GM19372 (cell line): Measurements from ENCODE around the gene NOL9.
"Not testable (repeated sequence)": the region's sequence is repeated elsewhere in the genome, so short reads cannot be mapped to it uniquely, and the experiment has no call there.

Experiments used
- ATAC-seq: cut with Tn5 transposase; IDR thresholded peaks from one replicate; pipeline ENCODE4 v1.9.1; 2021; ENCODE audit warnings: mild to moderate bottlenecking, low read depth, moderate library complexity; ENCODE audit not compliant: unreplicated experiment

NOL9 gene

DNA sequence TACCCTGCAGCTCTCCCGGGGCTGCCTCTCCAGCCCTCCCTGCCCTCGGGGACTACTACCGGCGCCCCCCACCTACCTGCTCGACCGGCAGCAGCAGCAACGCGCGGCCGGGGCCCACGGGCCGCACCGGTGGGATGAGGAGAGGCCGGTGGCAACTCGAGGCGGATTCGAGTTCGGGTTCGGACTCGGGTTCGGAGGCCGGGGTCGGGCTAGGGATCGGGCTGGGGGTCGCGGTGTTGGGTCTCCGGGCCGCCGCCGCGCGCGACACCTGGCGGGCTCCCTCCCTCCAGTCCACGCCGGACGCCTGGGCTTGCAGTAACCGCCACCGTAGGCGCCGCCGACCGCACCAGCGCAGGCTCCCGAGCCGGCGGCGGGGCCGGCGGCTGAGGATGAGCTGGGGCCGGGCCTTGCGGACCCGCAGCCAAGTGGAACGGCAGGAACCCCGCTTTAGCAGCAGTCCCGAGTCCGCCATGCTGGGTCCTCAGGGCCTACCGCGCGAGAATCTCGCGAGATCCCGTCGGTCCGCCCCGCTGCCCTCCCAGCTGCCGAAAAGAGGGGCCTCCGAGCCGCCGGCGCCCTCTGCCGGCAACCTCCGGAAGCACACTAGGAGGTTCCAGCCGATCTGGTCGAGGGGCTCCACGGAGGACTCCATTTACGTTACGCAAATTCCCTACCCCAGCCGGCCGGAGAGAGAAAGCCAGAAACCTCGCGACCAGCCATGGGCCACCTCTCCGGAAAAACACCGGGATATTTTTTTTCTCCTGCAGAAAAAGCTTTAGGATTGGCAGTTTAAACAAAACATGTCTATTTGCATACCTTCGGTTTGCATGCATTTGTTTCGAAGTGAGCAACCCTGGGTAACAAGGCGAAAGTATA is at the start of gene NOL9:
TSS of gene NOL9 (minus strand) at position 483 of the 876 bp plus-strand sequence. CDS start at position 472, 11 bp downstream.
- peak; percentile 92 for ATAC-seq

DNA sequence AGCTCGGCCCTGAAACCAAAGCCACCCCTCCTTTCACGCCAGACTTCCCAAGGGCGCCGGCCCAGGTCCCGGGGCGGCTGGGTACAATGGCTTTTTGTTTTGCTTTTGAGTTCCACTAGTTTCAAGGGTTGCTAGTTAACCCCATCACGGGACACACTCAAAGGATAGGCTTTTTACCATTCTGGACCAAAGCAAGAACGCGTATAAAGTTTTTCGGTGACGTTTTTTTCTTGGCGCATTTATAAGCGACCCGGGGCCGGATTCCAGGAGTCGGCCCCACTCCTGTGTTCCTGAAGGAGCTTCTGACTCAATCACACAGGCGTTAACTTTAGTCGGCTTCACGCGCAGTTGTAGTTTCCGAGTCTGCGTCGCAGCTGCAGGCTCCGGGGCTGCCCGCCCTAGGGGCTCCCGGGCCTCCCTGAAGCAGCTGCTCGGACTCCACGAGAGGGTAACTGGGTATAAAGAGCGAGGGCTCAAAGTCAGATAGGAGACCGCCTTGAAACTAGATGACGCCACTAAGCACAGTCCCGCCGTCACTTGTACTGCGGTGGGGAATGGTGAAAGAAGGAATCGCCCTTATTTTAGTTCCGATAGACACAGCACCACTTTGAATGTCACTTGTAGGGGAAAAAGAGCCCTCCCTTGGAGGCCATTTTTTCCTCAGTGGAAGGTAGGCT is 49.1 kb upstream of the NOL9 start:
- ATAC-seq, result peak; percentile 20

DNA sequence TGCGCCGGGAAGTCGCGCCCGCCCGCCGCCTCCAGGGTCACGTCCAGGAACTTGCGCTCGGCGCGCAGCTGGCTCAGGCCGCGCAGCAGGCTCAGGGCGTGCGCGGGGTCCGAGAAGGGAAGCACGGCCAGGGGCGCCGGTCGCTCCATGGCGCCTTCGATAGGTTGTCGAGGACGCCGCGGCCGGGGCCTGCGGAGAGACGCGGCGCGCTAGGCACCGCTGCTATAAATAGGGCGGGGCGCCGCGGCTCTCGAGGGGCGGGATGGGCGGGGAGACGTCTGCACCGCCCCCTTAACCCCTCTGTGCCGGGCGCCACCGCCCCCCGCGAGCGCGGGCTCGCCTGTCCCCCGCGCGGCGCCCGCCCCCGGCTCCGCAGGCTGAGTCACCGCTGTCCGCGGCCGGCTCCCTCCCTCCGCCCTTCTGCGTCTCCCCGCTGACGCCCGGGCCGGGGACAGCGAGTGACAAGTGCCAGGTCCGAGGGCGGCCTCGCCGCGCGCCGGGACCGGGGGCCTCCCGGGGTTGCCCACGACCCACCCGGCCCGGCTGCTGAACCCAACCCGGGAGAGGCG is 48.4 kb upstream of the NOL9 start, which contains the start of gene KLHL21:
TSS of gene KLHL21 (minus strand) at position 201 of the 569 bp plus-strand sequence. CDS start at position 149, 52 bp downstream.
- peak; percentile 48 for ATAC-seq

DNA sequence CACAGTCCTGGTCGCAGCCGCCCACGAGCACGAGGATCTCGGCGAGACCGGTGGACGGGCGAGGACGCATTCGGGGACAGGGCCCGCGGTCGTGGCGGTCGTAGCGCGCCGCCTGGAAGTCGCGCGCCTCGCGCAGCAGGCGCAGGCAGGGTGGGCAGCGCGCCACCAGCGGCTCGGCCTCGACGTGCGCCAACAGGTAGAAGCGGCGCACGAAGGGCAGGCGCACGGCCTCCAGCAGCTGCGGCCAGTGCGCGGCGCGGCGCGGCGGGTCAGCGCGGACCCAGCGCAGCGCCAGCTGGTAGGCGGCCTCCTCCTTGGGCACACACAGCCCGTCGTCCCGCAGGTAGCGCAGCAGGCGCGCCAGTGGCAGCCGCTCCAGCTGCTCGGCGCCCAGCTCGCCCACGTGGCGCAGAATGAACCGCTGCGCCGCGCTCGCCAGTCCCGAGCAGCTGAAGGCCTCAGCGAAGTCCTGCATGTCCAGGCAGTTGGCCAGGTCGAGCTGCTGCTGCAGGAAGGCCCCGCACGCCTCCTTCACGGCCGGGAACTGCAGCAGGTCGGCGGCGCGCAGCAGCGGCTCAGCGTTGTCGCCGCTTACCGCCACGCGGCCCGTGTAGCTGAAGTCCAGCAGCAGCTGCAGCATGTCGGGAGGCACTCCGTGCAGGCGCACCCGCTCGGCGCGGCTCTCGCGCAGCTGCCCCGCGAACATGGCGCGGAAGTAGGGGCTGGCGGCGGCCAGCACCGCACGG is 47.8 kb upstream of the NOL9 start:
- peak; percentile 16 for ATAC-seq

DNA sequence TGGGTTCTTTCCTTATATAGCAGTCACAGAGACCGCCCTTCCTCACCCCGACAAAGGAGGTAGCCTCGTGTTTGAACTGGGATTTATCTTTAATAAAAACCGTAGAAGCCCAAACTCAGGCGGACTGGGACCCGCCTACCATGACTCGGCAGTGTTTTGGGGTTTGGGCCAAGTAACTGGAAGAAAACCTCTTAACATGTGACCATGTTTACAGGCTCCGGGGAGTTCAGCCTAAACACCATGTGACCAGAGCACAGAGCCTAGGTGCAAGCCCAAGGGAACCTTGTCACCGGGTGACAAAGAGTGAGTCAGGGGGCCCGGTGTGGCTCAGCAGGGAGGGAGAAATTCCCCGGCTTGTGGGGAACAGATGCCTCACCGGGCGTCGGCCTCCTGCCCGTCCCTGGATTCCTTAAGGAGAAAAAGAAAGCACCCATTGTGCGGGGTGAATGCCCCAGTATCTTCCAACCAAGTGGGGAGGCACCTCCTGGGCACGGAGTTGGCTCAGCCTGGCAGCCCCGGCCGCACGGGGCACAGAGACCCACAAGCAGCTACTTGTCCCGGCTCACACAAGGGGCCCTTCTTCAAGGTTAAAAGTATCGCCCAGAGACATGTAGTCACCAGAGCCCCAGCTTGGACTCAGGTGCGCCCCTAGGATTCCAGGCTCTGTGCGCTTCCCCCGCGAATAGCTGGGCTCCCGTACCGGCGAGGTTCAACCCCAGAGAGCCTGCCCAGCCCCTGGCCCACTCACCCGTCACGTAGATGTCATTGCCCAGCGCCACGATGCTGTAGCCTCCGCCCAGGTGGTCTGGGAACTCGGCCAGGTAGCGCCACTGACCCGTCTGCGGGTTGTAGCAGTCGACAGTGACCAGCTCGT is 47.0 kb upstream of the NOL9 start:
- ATAC-seq, result no peak

DNA sequence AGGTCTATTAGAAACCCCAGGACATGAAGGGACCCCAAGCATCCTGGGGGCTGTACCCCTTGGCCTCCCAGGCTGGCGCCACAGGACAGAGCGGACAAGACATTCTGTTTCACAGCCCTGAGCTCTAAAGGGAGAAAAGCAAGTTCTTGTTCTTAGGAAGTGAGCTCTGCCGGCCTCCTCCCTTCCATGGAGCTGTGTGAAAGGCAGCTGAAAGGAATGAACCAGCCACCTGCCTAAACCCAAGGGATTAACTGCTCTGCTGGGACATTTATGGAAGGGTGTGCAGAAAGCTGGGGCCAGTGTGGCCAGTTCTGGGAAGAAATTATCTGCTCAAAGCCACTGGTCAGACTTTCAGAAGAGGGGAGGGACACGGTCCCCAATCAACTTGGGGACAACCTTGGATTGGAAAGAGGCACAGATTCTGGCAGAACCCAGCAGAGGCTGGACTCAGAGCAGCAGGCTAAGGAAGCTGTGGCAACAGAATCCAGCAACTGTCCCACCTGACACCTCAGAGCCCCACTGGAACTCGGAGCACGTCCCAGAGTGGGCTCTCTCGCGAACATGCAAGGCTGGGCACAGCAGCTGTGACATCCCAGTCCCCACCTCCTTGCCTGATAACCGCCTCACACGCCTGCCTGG is 46.2 kb upstream of the NOL9 start:
- ATAC-seq, result no peak

DNA sequence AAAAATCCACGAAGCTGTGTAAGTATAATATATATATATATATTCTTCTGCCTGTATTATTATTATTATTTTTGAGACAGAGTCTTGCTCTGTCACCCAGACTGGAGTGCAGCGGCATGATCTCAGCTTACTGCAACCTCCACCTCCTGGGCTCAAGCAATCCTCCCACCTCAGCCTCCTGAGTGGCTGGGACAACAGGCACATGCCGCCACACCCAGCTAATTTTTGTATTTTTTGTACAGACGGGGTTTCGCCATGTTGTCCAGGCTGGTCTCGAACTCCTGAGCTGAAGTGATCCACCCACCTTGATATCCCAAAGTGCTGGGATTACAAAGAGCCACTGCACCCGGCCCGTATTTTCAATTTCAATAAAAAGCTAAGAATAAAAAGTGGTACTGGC is 45.7 kb upstream of the NOL9 start:
- not testable (repeated sequence) for ATAC-seq

DNA sequence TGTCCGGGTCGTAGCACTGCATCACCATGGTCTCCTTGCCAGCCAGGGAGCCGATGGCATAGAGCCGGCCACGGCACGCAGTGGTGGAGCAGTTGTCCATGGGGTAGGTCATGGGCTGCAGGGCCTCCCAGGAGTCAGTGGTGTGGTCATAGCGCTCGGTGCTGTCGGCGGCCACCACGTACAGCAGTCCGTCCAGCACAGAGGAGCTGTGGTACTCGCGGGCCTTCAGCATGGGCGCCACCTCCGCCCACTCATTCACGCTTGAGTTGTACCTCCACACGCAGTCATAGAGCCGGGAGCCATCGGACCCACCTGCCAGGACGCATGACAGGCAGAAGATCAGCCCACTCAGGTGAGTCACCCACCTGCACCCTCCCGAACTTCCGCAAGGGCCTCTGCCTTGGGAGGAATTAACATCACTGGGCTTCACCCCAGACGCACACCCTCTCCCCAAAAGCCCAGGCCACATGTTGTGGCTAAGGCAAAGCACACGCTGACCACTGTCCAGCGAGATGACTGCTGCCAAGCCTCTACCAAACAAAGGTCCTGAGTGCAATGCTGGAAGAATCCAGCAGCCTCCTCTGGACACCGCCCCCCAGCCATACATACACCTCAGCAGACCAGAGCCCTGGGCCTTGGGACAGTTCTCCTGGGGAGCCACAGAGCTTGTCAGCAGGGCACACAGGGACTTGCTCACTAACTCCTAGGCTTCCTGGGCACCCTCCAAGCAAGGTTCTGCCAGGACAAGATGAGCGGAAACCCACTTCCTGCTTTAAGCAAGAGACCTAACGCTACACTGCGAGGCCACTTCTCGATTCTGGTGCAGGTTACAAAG is 45.0 kb upstream of the NOL9 start:
- ATAC-seq, result no peak

DNA sequence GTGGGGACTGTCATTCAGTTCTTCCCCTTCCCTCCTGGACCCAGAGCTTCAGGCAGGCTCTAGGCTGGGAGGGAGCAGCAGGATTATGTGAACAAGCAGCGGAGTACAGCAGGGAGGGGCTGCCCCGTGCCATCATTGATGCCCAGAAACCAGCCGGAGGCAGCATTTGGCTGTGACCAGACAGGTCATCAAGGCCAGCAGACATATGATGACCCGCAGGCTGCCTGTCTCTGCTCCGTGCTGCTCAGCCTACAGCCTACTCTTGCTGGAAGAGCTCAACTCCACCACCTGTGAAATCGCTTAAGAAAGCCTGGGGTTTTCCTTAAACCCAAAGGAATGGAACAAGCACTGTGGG is 43.4 kb upstream of the NOL9 start:
- no peak for ATAC-seq

DNA sequence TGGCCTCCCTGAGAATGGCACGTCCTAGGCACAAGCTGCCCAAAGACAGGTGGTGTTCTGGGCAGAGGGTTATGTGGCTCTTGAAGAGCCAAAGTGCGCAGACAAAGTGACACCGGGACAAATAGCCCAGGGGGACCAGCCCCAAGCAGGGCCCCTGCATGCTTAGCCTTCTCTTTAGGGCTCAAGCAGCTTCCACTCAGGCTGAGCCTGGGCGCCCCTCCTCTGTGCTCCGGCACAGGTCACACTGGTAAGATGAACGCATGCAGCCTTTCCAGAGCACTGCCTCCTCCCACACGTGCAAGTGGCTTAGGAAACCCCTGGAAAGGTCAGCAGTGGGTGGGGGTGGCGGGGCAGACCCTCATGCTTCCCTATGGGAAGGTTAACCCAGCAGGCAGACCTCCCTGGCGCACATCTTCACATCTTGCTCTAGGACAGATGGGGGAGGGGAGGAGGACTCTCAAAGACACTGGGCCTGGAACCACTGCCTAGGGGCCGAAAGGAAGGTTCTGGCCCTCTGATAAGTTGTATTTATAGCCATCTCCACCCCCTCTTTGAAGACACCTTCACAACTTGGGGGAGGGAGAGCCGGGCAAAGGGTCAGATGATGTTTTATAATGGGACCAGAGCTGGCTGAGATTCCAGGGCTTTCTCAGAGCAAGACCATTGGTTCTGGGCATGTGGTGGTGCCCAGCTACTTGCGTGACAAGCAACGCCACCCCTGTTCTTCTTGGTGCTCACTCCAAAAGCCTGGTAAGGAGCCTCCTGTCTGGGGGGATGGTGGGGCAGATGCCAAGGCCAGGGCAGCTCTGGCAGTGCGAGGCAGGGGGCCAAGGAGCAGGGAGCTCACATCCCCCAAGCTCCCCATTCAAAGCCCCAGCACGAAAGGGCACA is 42.8 kb upstream of the NOL9 start:
- no peak for ATAC-seq

DNA sequence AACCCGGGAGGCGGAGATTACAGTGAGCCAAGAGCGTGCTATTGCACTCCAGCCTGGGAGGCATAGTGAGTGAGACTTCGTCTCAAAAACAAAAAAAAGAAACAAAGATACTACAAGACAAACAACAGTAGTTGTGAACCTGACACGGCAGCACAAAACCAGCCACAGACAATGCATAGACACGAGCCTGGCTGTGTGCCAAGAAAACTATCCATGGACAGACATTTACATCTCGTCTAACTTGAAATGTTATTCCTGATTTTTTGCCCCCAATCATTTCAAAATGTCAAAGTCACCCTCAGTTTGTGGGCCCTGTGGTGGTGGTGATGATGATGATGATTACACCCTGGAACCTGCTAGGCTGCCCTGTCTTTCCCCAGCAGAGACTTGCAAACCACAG is 42.0 kb upstream of the NOL9 start:
- ATAC-seq, result no peak

DNA sequence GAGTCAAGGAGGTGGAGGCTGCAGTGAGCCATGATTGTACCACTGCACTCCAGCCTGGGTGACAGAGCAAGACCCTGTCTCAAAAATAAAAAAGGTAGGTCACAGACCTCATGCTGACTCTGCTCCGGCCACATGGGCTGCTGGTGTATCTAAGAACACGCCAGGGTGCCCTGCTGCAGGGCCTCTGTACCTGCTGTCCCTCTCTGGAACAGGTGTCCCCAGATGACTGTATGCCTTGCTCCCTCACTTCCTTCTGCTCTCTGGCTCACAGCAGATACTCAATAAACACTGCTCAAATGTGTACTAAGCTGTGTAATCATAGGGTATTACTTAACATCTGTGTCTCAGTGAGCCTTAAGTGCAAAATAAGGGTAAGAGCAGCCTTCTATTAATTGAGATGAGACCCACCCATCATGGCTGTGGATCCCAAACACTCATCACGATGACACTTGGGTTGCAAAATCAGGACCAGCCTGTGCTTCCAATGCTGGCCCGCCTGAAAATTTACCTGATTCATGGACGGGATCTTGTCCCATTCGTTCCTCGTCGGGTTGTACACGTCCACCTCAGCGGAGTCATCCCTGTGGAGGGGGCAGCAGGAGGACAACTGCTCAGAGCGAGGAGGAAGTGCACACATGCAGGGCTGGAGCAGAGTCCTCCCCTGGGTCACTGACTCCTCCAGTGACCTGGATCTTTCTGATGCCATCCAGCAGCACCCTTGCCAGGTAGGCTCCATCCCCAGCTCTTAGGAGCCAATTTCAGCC is 40.8 kb upstream of the NOL9 start:
- no peak for ATAC-seq

DNA sequence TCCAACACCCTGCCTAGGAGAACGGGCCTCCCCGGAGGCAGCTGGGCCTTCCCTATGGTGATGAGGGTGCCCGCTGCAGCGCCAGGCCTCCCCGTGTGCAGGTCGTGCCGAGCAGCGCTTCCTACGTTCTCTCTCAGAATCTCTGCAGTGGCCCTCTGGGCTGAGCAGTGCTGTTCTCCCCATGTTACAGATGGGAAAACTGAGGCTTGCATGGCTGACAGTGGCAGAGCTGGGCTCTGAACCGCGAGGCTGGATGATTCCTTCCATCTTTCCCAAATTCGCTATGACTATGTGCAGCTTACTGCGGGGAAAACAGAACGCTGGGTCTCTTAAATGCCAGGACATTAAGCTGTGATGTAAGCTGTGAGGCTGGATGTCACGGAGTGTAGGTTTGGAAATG is 39.5 kb upstream of the NOL9 start:
- ATAC-seq, result no peak

DNA sequence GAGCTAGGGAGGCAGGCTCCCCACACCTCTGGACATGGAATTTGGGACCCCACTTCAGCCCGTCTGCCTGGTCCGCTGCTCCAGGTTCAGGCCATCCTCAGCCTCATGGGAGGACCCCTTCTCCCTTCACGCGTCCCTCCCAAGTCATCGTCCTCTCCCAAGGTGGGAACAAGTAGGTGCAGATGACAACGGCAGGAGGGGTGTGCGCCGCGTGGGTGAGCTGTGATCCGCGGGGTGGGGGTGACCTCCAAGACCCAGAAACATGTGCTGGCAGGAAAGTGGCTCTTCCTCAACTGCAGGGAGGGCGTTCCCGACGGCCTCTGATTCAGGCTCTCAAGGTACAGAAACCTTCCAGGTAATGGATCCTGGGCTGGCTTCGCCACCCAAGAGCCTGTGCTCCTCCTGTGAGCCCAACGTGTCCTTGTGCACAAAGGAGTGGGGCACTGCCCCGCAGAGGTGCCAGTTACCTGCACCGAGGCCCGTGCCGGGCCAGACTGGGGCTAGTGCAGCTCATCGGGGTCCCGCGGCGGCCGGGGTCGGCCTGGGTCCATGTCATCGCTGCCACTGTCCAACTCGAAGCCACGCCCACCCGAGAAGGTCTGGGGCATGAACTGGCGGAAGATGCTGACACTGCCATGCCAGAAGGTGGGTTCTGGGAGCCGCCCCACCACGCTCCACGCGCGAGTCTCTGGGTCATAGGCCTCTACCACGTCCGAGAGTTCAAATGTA is 38.7 kb upstream of the NOL9 start:
- ATAC-seq, result no peak

DNA sequence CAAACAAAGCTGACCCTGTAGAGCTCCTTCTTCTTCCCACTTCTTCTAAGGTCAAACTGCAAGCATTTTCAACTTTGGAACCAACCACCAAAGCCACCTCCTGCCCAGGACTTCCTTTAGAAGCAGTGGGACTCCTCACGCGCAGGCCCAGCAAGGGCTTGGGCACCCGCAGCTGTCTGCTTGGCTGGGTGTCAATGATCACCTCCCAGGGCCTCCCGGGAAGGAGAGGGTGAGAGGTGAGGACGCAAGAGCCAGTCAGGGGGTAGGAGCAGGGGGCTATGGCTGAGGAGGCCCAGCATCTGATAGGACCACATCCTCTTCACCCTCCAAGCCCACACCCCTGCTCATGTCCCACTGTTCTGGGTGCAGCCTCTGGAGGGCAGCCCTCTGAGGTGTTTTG is 38.1 kb upstream of the NOL9 start:
- ATAC-seq, result no peak

DNA sequence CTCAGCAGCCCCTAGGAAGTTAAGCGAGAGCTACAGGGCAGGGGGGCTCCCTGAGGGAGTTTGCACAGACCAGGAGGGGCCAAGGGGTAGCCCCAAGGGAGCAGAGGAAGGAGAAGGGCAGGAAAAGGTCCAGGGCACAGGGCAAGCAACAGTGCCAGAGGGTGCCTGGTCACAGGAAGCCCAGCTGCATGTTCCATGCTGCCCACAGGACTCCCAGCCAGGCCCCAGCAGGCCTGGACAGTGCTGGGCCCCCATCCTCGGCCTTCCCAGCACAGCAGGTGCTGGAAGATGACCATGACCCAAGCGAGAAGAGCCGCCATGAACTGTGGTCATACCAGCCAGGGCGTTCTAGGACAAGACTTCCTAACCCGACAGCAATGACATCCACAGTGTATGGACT is 37.3 kb upstream of the NOL9 start:
- ATAC-seq, result no peak
